BJ (cell line): ENCODE data around the gene CASP7. TPM values are rescaled to one million over a fixed set of nuclear protein-coding genes. Genes with fewer than 3 reads are reported as not detected.

ENCODE experiments used
- CTCF ChIA-PET: fragments of 350-600 bp; formaldehyde crosslinking; extraction: SDS; loops from one replicate; lab custom pipeline; 2021; ENCODE audit warnings: antibody characterized with exemption, inconsistent platforms; lab: Yijun Ruan, JAX
- POLR2A ChIA-PET: fragments of 300-600 bp; sonication (Branson Sonifier 250); formaldehyde crosslinking; extraction: SDS; loops from one replicate; lab custom pipeline; 2021; ENCODE audit warnings: antibody characterized with exemption; lab: Charles Lee
- DNase-seq: peaks from one replicate; pipeline ENCODE4 v3.0.0-alpha.2; 2011; ENCODE audit warnings: low read depth
- H3K27me3 ChIP-seq: 2 replicates; pipeline ENCODE4 v1.6.0; 2011; ENCODE audit warnings: low read length; ENCODE audit not compliant: control insufficient read depth, insufficient read depth
- H3K36me3 ChIP-seq: 2 replicates; pipeline ENCODE4 v1.5.1; 2011; ENCODE audit warnings: low read length; ENCODE audit not compliant: control insufficient read depth, insufficient read depth
- H3K4me3 ChIP-seq: 2 replicates; pipeline ENCODE4 v1.5.1; 2011; ENCODE audit warnings: low read depth, mild to moderate bottlenecking, control low read depth, low read length
- CTCF ChIP-seq: IDR thresholded peaks from 2 replicates; pipeline ENCODE4 v1.5.1; 2011; ENCODE audit warnings: low read depth, mild to moderate bottlenecking, control low read depth, inconsistent platforms, low read length, moderate library complexity; ENCODE audit not compliant: insufficient read depth
- polyA plus RNA-seq: library from polyadenylated mRNA; depleted of rRNA; stranded (reverse); fragments of >200 nt; gene quantifications from 2 replicates; pipeline ENCODE4 v1.2.3, GENCODE V29; 2011

Gene CASP7
- polyA plus RNA-seq, 1 experiment, result 22.9 TPM

GRCh38 chr10:113643183-113643582 is 36.5 kb upstream of the CASP7 start:
- ChIA-PET CTCF (no interaction called here), POLR2A (no interaction called here)
- H3K36me3 ChIP-seq, result no peaks in the 10 kb centered on the region
- H3K4me3 ChIP-seq, result no peak overlapping the region
- peaks cover 2% of the 10 kb centered on the region for H3K27me3 ChIP-seq
- TF ChIP-seq CTCF, result no peak
- DNase-seq, result no peak

GRCh38 chr10:113644185-113645120 is 35.3 kb upstream of the CASP7 start:
- DNase-seq, result no peak
- ChIA-PET CTCF (interaction anchor here (1.3 kb wide), 1 partner anchor 35 kb away, joined by 5 read pairs; no protein-coding TSS in a partner anchor), POLR2A (no interaction called here)
- TF ChIP-seq CTCF, result no peak
- H3K36me3 ChIP-seq, result no peaks in the 10 kb centered on the region
- no peak overlapping the region for H3K4me3 ChIP-seq
- peaks cover 2% of the 10 kb centered on the region for H3K27me3 ChIP-seq

- TF ChIP-seq CTCF, result no peak
- H3K4me3 ChIP-seq, result no peak overlapping the region
- ChIA-PET POLR2A (no interaction called here), CTCF (no interaction called here)
- H3K27me3 ChIP-seq, result peaks cover 2% of the 10 kb centered on the region
- no peaks in the 10 kb centered on the region for H3K36me3 ChIP-seq
- no peak for DNase-seq
Observed at GRCh38 chr10:113646336-113647201, 33.1 kb upstream of the CASP7 start.

GRCh38 chr10:113647812-113648211 is 31.9 kb upstream of the CASP7 start:
- ChIA-PET CTCF (no interaction called here), POLR2A (no interaction called here)
- Histone ChIP-seq H3K27me3 (no peaks in the 10 kb centered on the region; the same call in 1 of the 2 replicates), H3K36me3 (no peaks in the 10 kb centered on the region), H3K4me3 (no peak overlapping the region)
- no peak for TF ChIP-seq CTCF
- DNase-seq, result no peak

GRCh38 chr10:113648478-113648877 is 31.2 kb upstream of the CASP7 start:
- Histone ChIP-seq H3K27me3 (peaks cover 1% of the 10 kb centered on the region; the same call in 1 of the 2 replicates), H3K4me3 (no peak overlapping the region), H3K36me3 (no peaks in the 10 kb centered on the region)
- TF ChIP-seq CTCF, result no peak
- DNase-seq, result no peak
- CTCF ChIA-PET, result no interaction called here
- POLR2A ChIA-PET, result no interaction called here
